PFSK-1 (cell line): ENCODE data around the gene PRSS33.

Experiments used
- FOXP2 ChIP-seq: optimal IDR thresholded peaks from 2 replicates; pipeline ENCODE3; 2011; ENCODE audit warnings: borderline replicate concordance, control low read depth, inconsistent platforms; ENCODE audit not compliant: insufficient read depth; ENCODE audit errors: extremely low read length, extremely low read depth
- POLR2AphosphoS5 ChIP-seq: IDR thresholded peaks from 2 replicates; pipeline ENCODE4 v1.6.1; 2012; ENCODE audit warnings: low read depth, mild to moderate bottlenecking, control low read depth, low read length, moderate library complexity
- SIN3A ChIP-seq: IDR thresholded peaks from 2 replicates; pipeline ENCODE4 v1.6.1; 2012; ENCODE audit warnings: mild to moderate bottlenecking, low read length, moderate library complexity, borderline replicate concordance; ENCODE audit not compliant: insufficient read depth
- TAF1 ChIP-seq: IDR thresholded peaks from 2 replicates; pipeline ENCODE4 v1.6.1; 2012; ENCODE audit warnings: low read length, control low read depth, borderline replicate concordance; ENCODE audit not compliant: insufficient read depth
- TF ChIP-seq, protein P1 (sequence below), 2 experiments: IDR thresholded peaks; 2 replicates each; pipeline versions ENCODE4 v1.6.1 to v1.8.0; 2011 to 2012; ENCODE audit warnings: low read depth in 2 of 2, low read length in 2 of 2, control low read depth in 1 of 2, inconsistent platforms in 1 of 2, mild to moderate bottlenecking in 1 of 2, moderate library complexity in 1 of 2; ENCODE audit not compliant: insufficient read depth in 1 of 2

Gene PRSS33

DNA sequence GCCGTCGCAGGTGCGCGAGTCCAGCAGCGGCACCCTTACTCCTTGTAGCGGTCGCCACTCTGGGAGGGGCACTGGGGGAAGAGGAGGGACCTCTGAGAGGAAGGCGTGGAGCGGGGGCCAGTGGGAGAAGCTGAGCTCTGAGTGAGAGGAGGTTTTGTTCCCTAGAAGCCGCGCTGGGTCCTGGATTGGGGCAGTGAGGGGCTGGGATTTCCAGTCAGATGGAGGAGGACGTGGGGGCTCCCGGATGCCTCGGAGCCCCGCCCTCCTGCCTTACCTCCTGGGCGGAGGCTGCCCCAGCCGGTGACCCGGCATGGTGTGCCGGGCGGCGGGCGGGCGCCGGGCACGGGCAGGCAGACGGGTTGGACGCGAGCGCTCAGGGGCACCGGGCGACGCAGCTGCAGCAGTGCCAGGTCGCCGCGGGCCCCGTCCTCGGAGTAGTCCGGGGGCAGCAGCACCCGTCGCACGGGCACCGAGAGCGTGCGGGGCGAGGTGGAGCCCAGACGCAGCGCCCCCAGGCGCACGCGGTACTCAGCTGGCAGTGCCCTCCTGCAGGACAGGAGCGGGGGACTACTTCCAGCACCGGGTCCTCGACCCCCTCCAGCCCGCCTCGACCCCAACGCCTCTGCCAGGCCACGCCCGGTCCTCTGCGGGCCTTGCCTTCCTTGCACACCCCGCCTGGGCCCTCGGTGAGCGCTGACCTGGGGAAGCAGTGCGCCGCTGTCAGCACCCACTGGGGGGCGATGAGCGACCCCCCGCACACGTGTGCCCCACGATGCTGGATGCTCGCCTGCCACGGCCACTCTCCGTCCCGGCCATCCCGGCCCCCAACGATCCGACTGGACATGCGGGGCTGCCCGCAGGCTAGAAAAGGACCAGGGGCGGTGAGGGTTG, 2.0 kb downstream of the PRSS33 start:
- TF ChIP-seq SIN3A (no peak), POLR2AphosphoS5 (no peak), FOXP2 (no peak), TAF1 (no peak)
- TF ChIP-seq, protein P1, sequence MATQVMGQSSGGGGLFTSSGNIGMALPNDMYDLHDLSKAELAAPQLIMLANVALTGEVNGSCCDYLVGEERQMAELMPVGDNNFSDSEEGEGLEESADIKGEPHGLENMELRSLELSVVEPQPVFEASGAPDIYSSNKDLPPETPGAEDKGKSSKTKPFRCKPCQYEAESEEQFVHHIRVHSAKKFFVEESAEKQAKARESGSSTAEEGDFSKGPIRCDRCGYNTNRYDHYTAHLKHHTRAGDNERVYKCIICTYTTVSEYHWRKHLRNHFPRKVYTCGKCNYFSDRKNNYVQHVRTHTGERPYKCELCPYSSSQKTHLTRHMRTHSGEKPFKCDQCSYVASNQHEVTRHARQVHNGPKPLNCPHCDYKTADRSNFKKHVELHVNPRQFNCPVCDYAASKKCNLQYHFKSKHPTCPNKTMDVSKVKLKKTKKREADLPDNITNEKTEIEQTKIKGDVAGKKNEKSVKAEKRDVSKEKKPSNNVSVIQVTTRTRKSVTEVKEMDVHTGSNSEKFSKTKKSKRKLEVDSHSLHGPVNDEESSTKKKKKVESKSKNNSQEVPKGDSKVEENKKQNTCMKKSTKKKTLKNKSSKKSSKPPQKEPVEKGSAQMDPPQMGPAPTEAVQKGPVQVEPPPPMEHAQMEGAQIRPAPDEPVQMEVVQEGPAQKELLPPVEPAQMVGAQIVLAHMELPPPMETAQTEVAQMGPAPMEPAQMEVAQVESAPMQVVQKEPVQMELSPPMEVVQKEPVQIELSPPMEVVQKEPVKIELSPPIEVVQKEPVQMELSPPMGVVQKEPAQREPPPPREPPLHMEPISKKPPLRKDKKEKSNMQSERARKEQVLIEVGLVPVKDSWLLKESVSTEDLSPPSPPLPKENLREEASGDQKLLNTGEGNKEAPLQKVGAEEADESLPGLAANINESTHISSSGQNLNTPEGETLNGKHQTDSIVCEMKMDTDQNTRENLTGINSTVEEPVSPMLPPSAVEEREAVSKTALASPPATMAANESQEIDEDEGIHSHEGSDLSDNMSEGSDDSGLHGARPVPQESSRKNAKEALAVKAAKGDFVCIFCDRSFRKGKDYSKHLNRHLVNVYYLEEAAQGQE (IDR thresholded peaks at IDR 0.05; ENCODE audit: insufficient read depth in 1 of 2, low read depth in 2 of 2, low read length in 2 of 2): no peak

DNA sequence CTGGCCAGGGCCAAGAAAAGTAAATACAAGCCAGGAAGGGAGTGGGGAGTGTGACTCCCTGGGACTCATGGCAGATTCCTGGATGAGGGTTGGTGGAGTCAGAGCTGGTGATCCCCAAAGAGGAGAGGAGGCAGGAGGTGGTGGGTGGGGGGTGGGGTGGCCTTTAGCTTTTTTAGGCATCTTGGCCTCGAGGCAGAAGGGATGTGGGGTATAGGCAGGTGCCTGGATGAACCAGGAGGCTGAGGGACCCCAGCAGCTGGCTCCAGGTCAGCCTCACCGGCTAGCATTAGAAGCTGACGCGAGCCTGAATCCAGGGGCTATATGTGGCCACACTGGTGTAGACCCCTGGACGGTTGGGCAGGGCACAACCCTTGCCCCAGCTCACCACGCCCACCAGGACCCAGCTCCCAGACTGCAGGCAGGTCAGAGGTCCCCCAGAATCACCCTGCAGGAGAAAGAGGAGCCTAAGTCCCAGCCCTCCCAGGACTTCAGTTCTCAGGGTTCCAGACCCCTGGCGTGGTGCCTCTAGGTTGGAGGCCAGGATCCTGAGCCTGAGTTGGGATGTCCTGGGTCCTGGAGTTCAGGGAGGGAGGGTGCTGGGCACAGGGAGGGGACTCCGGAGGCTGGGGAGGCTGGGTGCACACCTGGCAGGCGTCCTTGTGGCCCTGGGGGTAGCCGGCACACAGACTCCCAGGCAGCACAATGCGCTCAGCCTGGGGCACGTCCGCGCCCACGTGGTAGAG, 2.8 kb downstream of the PRSS33 start:
- TF ChIP-seq, protein P1 (IDR thresholded peaks at IDR 0.05; ENCODE audit: insufficient read depth in 1 of 2, low read depth in 2 of 2, low read length in 2 of 2): no peak
- TF ChIP-seq FOXP2: no peak
- no peak for TF ChIP-seq TAF1
- no peak for TF ChIP-seq SIN3A
- no peak for TF ChIP-seq POLR2AphosphoS5

DNA sequence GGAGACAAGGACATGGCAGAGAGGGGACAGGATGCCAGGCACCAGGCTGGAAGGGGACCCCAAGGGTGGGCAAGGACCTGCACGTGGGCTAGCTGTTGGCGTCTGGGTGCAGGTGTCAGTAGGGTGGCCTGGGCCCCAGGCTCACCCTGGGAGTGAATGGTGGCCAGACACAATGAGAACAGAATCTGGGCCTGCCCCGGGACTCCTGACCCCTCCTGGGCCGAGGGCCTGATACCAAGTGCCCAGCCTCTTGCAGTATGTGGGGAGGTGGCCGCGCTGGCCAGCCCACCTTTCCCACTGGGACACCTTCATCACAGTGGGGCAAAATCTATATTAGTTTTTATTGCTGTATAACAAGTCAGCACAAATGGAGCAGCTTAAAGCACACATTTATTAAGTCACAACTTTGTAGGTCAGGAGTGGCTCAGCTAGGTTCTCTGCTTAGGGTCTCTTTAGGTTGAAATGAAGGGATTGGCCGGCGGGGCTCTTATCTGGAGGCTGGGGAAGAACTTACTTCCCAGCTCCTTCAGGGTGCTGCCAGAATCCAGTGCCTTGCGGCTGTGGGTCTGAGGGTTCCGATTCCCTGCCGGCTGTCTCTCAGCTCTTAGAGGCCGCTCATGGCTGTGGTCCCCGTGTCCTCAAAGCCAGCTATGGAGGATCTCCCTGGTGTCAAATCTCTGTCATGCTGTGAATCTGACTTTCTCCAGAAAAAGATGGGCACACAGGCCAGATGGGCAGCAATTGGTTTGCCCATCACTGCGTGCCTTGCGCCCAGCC, 3.6 kb downstream of the PRSS33 start:
- TF ChIP-seq FOXP2: no peak
- no peak for TF ChIP-seq SIN3A
- TF ChIP-seq POLR2AphosphoS5: no peak
- TF ChIP-seq, protein P1 (IDR thresholded peaks at IDR 0.05; ENCODE audit: insufficient read depth in 1 of 2, low read depth in 2 of 2, low read length in 2 of 2): no peak
- TF ChIP-seq TAF1: no peak

DNA sequence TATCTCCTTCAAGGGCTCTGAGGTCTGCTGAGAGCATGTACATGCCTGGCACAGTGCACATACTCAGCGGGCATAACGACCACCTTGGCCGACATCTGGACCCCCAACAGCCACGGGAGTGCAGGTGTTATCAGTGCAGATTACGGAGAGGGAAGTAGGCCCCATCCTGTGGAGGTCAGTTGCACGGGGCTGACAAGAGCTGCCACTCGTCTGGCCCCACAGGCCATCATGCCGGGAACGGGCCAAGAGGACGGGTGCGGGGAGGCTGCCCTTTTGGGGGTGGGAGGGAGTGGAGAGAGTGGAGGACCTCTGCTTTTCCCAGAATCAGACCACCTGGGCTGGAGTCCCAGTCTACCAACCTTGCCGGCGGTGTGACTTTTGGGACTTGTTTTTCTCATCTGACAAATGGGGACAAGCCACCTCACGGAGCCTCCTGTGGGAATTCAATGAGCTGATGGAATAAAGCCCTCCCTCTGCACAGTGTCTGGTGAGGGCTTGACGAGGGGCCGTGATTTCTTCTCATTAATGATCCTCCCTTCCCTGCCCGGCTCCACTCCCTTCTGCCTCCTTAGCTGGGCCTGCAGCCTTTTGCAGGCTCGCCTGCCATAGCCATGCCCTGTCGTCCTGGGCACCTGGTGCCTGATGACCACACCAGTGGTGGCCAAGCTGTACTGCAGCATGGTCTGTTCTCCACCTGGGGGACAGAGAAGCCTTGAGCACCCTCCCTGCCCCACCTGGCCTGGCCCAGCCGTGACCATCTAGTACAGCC, 4.6 kb downstream of the PRSS33 start:
- TF ChIP-seq, protein P1 (IDR thresholded peaks at IDR 0.05; ENCODE audit: insufficient read depth in 1 of 2, low read depth in 2 of 2, low read length in 2 of 2): no peak
- TF ChIP-seq TAF1 (no peak), FOXP2 (no peak), POLR2AphosphoS5 (no peak), SIN3A (no peak)
